ENCODE results near the gene PDHX. TPM values are rescaled to one million over a fixed set of nuclear protein-coding genes. Genes with fewer than 3 reads are reported as not detected.

PDHX gene
- total and polyA plus RNA-seq, 11 donors: 74.0 to 204 (median 127) TPM

DNA sequence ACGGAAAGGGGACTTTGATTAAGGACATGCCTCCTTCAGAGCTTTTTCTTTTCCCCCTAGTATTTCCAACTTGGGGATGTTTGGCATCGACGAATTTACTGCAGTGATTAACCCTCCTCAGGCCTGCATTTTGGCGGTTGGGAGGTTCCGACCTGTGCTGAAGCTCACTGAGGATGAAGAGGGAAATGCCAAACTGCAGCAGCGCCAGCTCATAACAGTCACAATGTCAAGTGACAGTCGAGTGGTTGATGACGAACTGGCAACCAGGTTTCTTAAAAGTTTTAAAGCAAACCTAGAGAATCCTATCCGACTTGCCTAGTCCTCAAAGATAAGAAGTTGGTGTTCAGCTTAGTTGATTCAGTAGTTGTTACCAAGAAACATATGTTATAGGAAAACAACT, 78.4 kb downstream of the PDHX start:
- H3K36me3 ChIP-seq: peaks cover 0 to 48% (median 13%) of the 10 kb centered on the region in 9 donors
- TF ChIP-seq, protein P1, sequence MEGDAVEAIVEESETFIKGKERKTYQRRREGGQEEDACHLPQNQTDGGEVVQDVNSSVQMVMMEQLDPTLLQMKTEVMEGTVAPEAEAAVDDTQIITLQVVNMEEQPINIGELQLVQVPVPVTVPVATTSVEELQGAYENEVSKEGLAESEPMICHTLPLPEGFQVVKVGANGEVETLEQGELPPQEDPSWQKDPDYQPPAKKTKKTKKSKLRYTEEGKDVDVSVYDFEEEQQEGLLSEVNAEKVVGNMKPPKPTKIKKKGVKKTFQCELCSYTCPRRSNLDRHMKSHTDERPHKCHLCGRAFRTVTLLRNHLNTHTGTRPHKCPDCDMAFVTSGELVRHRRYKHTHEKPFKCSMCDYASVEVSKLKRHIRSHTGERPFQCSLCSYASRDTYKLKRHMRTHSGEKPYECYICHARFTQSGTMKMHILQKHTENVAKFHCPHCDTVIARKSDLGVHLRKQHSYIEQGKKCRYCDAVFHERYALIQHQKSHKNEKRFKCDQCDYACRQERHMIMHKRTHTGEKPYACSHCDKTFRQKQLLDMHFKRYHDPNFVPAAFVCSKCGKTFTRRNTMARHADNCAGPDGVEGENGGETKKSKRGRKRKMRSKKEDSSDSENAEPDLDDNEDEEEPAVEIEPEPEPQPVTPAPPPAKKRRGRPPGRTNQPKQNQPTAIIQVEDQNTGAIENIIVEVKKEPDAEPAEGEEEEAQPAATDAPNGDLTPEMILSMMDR (IDR thresholded peaks at IDR 0.05): no peak
- no peak for TF ChIP-seq POLR2A (IDR thresholded peaks at IDR 0.05)
- ATAC-seq (no peak), DNase-seq (no peak)
- peaks cover 0 to 15% (median 0%) of the 10 kb centered on the region in 12 donors for H3K4me1 ChIP-seq
- no peak overlapping the region for H3K27ac ChIP-seq
- H3K4me3 ChIP-seq: no peak overlapping the region
- WGBS, 4 donors: 64 to 86% (median 78%) methylated on average over 9 of the region's 9 CpGs
- no peaks in the 10 kb centered on the region for H3K27me3 ChIP-seq
- H3K9me3 ChIP-seq: no peaks in the 10 kb centered on the region
- intact Hi-C loops (cut with DNase I): loop anchor here in 8 of 10 donors (5.0 to 10.0 kb wide), 5 partner anchors 240 to 397 kb away; no protein-coding TSS in a partner anchor

DNA sequence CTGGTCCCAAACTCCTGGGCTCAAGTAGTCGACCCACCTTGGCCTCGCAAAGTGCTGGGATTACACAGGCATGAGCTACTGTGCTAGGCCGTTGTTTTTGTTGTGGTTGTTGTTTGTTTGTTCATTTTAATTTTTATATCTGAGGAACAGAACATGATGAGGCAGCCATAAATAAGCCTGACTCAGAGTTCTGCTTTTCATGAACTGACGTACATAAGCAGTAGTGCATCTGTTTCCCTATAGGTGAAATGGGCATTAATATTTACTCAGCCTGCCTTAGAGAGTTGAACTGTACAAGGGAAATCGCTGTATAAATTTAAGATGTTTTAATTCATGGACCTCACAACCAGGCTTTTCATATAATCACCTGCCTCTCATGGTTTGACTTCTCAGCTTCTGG, 80.5 kb downstream of the PDHX start:
- Histone ChIP-seq H3K27me3 (no peaks in the 10 kb centered on the region), H3K4me1 (peaks cover 0 to 15% (median 0%) of the 10 kb centered on the region in 12 donors), H3K4me3 (no peak overlapping the region), H3K27ac (peak overlapping the region in 1 of 12 donors; percentile 12), H3K9me3 (no peaks in the 10 kb centered on the region), H3K36me3 (peaks cover 0 to 33% (median 13%) of the 10 kb centered on the region in 9 donors)
- DNase-seq (no peak), ATAC-seq (no peak)
- no peak for TF ChIP-seq POLR2A (IDR thresholded peaks at IDR 0.05)
- TF ChIP-seq, protein P1 (IDR thresholded peaks at IDR 0.05): no peak
- intact Hi-C loops (cut with DNase I): loop anchor here (1.0 to 10.0 kb wide), 7 partner anchors 238 to 396 kb away; no protein-coding TSS in a partner anchor
- 92 to 95% (median 94%) methylated on average over 5 of the region's 5 CpGs for WGBS, 4 donors

DNA sequence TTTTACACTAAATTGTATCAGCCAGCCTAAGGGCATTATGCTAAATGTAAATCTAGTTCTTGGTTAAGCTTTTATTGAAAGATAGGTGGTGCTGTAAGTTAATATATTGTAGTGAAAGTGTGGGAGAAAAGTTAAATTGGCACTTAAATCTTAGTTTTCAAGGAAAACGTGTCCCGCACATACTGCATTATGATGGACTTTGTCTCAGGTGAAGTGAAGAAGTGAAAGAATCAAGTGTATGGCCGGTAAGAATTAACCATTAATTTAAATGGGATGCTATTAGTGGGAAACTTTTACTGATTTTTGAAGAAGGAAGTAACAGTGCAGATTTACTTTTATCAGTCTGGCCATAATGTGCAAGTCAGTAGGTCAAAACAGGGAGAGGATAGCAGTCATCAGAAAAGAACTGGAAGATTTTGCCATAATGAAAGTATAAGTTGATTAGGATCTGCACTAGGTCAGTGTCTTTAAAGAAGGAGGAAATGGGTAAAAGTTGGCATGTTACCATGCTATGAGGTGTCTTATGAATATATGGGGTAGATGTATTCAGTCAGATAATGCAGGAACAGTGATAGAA, 81.6 kb downstream of the PDHX start:
- Histone ChIP-seq H3K27me3 (no peaks in the 10 kb centered on the region), H3K9me3 (no peaks in the 10 kb centered on the region), H3K36me3 (peaks cover 0 to 22% (median 7%) of the 10 kb centered on the region in 9 donors), H3K4me1 (peaks cover 0 to 15% (median 0%) of the 10 kb centered on the region in 12 donors), H3K4me3 (no peak overlapping the region), H3K27ac (peak overlapping the region in 1 of 12 donors; percentile 19)
- no peak for DNase-seq
- no peak for TF ChIP-seq POLR2A (IDR thresholded peaks at IDR 0.05)
- TF ChIP-seq, protein P1 (IDR thresholded peaks at IDR 0.05): peak in 10 of 12 donors; percentile 23 to 68 (median 52)
- ATAC-seq: peak in 1 of 4 donors; percentile 55
- 58 to 67% (median 62%) methylated on average over 3 of the region's 3 CpGs for WGBS, 4 donors
- intact Hi-C loops (cut with DNase I): loop anchor here (1.0 to 10.0 kb wide), 7 partner anchors 237 to 395 kb away; no protein-coding TSS in a partner anchor

DNA sequence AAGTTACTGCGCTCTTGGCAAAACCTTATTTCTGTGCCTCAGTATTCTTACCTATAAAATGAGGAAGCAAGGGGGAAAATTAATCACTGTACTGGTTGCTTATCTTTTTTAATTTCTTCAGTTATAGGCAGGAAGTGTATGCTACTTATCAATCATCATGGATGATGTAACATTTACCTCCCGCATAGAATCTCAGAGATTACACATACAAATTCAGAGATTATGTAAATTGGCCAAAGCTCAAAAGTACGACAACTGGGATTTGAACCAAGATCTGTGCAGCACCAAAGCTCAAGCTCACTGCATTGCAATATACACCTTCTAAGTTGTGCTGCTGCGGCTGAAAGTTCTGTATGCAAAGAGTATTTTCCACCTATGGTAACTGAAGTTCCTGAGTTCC, 83.0 kb downstream of the PDHX start:
- no peaks in the 10 kb centered on the region for H3K27me3 ChIP-seq
- 87 to 90% (median 89%) methylated on average over 4 of the region's 4 CpGs for WGBS, 4 donors
- H3K4me3 ChIP-seq: no peak overlapping the region
- no peak overlapping the region for H3K27ac ChIP-seq
- H3K4me1 ChIP-seq: peaks cover 0 to 15% (median 0%) of the 10 kb centered on the region in 12 donors
- ATAC-seq (no peak), DNase-seq (no peak)
- no peak for TF ChIP-seq POLR2A (IDR thresholded peaks at IDR 0.05)
- TF ChIP-seq, protein P1 (IDR thresholded peaks at IDR 0.05): no peak
- peaks cover 0 to 8% (median 6%) of the 10 kb centered on the region in 9 donors for H3K36me3 ChIP-seq
- H3K9me3 ChIP-seq: no peaks in the 10 kb centered on the region
- intact Hi-C loops (cut with DNase I): loop anchor here in 8 of 10 donors (5.0 to 10.0 kb wide), 5 partner anchors 235 to 393 kb away; no protein-coding TSS in a partner anchor

All from heart left ventricle (tissue), 16 donors.